GM18505 (cell line): ENCODE measurements around the gene TEX261.
"Not testable (repeated sequence)": the region's sequence is repeated elsewhere in the genome, so short reads cannot be mapped to it uniquely, and the experiment has no call there.

Experiments used
- ATAC-seq: cut with Tn5 transposase; IDR thresholded peaks from one replicate; pipeline ENCODE4 v1.9.1; 2021; ENCODE audit not compliant: unreplicated experiment
- POLR2A ChIP-seq: IDR thresholded peaks from 4 replicates; pipeline ENCODE4 v1.6.1; 2011; ENCODE audit warnings: borderline replicate concordance; ENCODE audit not compliant: insufficient read depth, insufficient read length; ENCODE audit errors: extremely low read depth

The TEX261 gene

GRCh38 chr2:70994699-70995425 is at the start of gene TEX261:
Gene TEX261, minus strand, starts transcription at chr2:70994873. Its CDS starts 116 bp downstream, at chr2:70994757.
- ATAC-seq, result peak; percentile 93
- TF ChIP-seq POLR2A, result peak; percentile 76

- no peak for TF ChIP-seq POLR2A
- ATAC-seq, result no peak
Measured at GRCh38 chr2:71043531-71044407, 49.1 kb upstream of the TEX261 start.

GRCh38 chr2:71042287-71042686 is 47.6 kb upstream of the TEX261 start:
- no peak for ATAC-seq
- no peak for TF ChIP-seq POLR2A

GRCh38 chr2:71036296-71036695 is 41.6 kb upstream of the TEX261 start:
- not testable (repeated sequence) for ATAC-seq

- ATAC-seq, result not testable (repeated sequence)
Measured at GRCh38 chr2:71023553-71024243, 29.0 kb upstream of the TEX261 start.

GRCh38 chr2:71021394-71021793 is 26.7 kb upstream of the TEX261 start:
- ATAC-seq, result not testable (repeated sequence)

GRCh38 chr2:71019989-71020388 is 25.3 kb upstream of the TEX261 start:
- not testable (repeated sequence) for ATAC-seq

GRCh38 chr2:71018625-71019024 is 24.0 kb upstream of the TEX261 start:
- TF ChIP-seq POLR2A, result no peak
- no peak for ATAC-seq

GRCh38 chr2:71011786-71012185 is 17.1 kb upstream of the TEX261 start:
- ATAC-seq, result not testable (repeated sequence)

- ATAC-seq, result no peak
- TF ChIP-seq POLR2A, result no peak
Measured at GRCh38 chr2:71008342-71008741, 13.7 kb upstream of the TEX261 start.

GRCh38 chr2:71006955-71007799 is 12.5 kb upstream of the TEX261 start:
- no peak for TF ChIP-seq POLR2A
- ATAC-seq, result no peak

GRCh38 chr2:71006323-71006722 is 11.7 kb upstream of the TEX261 start:
- TF ChIP-seq POLR2A, result no peak
- no peak for ATAC-seq
